ENCODE data around the gene TNFRSF21. TPM values are rescaled to one million over a fixed set of nuclear protein-coding genes. Genes with fewer than 3 reads are reported as not detected.

Gene TNFRSF21
- total and polyA plus RNA-seq, 2 of the 8 experiments (the other 6 are each of a cell fraction or from before 2014, with no cell fraction given): 16.4 to 52.7 TPM

DNA sequence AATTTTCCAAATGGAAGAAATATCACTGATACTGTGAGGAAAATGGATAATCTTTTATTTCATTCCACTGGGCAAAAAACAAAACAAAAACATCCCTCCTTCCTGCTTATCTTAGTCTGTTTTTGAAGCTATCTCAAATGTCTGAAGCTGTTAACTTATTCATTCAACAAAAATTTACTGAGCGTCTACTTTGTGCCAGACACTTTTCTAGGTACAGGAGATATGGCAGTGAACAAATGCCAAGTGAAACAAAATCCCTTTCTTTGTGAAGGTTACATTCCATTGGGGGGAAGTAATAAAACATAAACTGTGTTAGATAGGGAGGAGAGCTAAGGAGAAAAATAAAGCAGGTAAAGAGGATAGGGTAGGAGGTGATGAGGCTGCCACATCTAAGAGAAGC lies 47.5 kb downstream of the TNFRSF21 start (continued):
- TF ChIP-seq JUND (IDR thresholded peaks at IDR 0.05; ENCODE audit: low read length) (no peak), HDAC6 (IDR thresholded peaks at IDR 0.05; ENCODE audit: low read depth, low read length) (no peak), FOSL1 (IDR thresholded peaks at IDR 0.05; ENCODE audit: insufficient read depth, low read depth, low read length) (no peak)
